GM18951 (cell line): ENCODE data around the gene SUPT3H.
A peak's percentile ranks its signal among the peaks of the same experiment; 100 is the strongest.

Experiments
- POLR2A ChIP-seq: IDR thresholded peaks from 4 replicates; pipeline ENCODE4 v1.6.1; 2011; ENCODE audit warnings: mild to moderate bottlenecking; ENCODE audit not compliant: insufficient read length, insufficient read depth; ENCODE audit errors: extremely low read depth
- in situ Hi-C: fragments of 300-500 bp; cut with MboI; formaldehyde crosslinking; loops from one replicate; pipeline ENCODE4 v1.12.0; 2022; ENCODE audit warnings: low sequenced_read_pairs, mixed read lengths, inconsistent platforms; ENCODE audit not compliant: unreplicated experiment

SUPT3H gene

GRCh38 chr6:45377554-45378333, at the start of gene SUPT3H:
SUPT3H (minus strand) TSS chr6:45377934.
- in situ Hi-C loops, result no loop called here
- TF ChIP-seq POLR2A, result peak; percentile 83

DNA sequence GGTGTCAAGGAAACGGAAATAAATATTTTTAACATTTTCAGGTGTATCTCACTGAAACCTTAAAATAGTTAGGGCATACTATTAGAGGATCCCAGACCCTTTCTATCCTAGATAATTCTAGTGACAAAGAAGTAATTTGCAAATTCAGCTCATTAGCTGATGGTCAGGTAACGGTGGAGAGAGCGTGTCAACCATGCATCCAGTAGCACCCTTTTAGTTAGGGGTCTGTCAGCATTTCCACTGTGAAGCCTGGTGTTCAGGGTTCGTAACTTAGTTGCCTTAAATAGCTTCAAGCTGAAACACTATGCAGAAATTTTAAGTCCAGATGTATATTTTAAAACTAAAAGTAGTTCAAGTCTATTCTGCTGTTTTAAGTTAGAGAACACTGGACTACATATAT, 48.5 kb upstream of the SUPT3H start:
- in situ Hi-C loops, result loop anchor here (10.0 kb wide), 2 partner anchors 289 to 771 kb away; no protein-coding TSS in a partner anchor
- no peak for TF ChIP-seq POLR2A

DNA sequence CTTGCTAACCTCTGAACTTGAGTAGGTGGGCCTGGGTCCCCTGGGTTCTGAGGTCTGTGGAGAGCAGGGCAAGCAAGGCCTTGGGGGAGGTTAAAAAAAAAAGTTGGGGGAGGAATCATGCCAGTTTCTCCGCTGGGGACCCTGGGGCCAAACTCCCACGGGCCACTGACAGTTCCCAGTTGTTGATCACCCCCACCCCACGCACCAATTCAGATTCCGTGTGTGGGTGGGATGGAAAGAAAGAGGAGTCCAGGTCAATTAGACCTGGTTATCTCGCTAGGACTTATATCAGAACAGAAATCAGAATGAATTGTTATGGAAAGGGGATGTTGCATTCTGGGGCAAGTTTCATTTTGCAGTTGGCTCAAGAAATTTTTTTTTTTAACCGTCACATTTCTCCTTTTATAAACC, 46.7 kb upstream of the SUPT3H start:
- in situ Hi-C loops, result loop anchor here (10.0 kb wide), 2 partner anchors 290 to 770 kb away; no protein-coding TSS in a partner anchor
- no peak for TF ChIP-seq POLR2A

DNA sequence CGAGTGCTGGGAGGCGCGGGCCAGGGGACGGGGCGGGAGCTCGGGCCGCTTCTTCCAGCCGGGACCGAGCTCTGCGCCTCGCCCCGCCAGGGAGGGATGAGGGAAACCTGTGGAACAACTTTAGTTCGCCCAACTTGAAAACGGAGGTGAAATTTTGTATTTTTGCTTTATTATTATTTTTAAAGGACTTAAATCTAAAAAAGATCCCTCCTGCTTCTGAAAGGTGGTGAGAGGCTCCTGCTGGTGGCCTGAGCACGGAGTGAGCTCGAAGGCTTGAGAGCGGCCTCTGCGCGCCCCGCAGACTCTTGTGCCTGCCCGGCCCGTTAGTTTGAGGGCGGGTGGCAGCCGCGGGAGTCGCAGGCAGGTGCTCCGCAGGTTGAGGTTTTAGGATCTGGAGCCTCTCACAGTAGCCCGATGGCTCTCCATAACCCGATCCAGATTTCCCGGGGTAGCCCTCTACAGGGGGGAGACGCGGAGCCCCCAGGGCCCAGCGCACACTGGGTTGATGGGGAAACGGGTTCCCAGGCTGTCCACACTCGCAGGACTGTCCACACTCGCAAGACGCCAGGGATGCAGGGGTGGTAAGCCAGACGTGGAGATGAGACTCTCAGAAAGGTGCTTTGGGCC, 46.2 kb upstream of the SUPT3H start:
- TF ChIP-seq POLR2A, result no peak
- in situ Hi-C loops, result loop anchor here (10.0 kb wide), 2 partner anchors 291 to 769 kb away; no protein-coding TSS in a partner anchor

GRCh38 chr6:45423111-45423823, 45.5 kb upstream of the SUPT3H start:
- no peak for TF ChIP-seq POLR2A
- in situ Hi-C loops, result loop anchor here (10.0 kb wide), 2 partner anchors 292 to 768 kb away; no protein-coding TSS in a partner anchor

- TF ChIP-seq POLR2A, result no peak
- in situ Hi-C loops, result loop anchor here (10.0 kb wide), 2 partner anchors 292 to 768 kb away; no protein-coding TSS in a partner anchor
Measured at GRCh38 chr6:45422503-45423110, 44.9 kb upstream of the SUPT3H start.

DNA sequence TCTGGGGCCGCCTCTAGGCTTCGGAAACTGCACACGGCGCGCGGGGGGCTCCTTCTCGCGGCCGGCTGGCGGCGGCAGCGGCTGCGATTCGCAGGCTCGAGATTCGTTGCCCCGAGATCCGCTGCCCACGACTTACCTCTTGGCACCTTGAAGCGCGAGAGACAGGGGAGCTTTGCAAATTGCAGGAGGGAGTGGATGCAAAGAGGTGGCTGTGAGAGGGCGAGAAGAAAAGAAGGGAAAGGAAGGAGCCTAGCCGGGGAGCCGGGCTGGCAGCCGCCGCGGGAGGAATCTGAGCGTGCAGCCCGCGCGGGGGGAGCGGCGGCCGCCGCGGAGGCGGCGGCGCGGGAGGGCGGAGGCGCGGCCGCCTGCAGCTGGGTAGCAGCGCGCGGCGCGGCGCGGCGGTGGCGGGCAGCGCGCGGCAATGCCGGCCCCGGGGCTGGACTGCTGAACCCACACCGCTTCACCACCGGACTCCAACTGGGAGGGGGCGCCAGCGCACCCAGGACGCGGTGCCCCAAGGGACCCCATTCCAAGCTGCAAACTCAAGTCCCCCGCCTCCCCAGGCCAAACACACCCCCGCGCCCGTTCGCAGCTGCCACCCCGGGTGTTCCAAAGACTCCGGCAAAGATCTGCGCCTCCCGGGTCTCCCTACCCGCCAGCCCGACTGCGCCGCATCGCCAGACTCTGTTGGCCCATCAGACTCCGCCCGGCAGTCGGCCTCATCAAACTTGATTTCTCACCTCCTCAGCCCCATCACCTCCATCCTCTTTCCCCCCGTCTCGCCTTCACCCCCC, 44.2 kb upstream of the SUPT3H start:
- TF ChIP-seq POLR2A, result no peak
- in situ Hi-C loops, result loop anchor here (10.0 kb wide), 2 partner anchors 293 to 767 kb away; no protein-coding TSS in a partner anchor

GRCh38 chr6:45420909-45421708, 43.4 kb upstream of the SUPT3H start:
- TF ChIP-seq POLR2A, result no peak
- in situ Hi-C loops, result loop anchor here (10.0 kb wide), 2 partner anchors 294 to 766 kb away; no protein-coding TSS in a partner anchor

- in situ Hi-C loops, result loop anchor here (10.0 kb wide), 2 partner anchors 295 to 765 kb away; no protein-coding TSS in a partner anchor
- no peak for TF ChIP-seq POLR2A
Measured at GRCh38 chr6:45420083-45420908, 42.6 kb upstream of the SUPT3H start.

- TF ChIP-seq POLR2A, result no peak
- in situ Hi-C loops, result loop anchor here (10.0 kb wide), 2 partner anchors 295 to 765 kb away; no protein-coding TSS in a partner anchor
Measured at GRCh38 chr6:45419571-45420082, 41.9 kb upstream of the SUPT3H start.
